ENCODE data around the gene STX10.
"Not testable (repeated sequence)": the region's sequence is repeated elsewhere in the genome, so short reads cannot be mapped to it uniquely, and the experiment has no call there.

STX10 gene

GRCh38 chr19:13164343-13165161, 14.4 kb upstream of the STX10 start:
- DNase-seq (ENCODE audit: low read depth, low spot score): no peak

DNA sequence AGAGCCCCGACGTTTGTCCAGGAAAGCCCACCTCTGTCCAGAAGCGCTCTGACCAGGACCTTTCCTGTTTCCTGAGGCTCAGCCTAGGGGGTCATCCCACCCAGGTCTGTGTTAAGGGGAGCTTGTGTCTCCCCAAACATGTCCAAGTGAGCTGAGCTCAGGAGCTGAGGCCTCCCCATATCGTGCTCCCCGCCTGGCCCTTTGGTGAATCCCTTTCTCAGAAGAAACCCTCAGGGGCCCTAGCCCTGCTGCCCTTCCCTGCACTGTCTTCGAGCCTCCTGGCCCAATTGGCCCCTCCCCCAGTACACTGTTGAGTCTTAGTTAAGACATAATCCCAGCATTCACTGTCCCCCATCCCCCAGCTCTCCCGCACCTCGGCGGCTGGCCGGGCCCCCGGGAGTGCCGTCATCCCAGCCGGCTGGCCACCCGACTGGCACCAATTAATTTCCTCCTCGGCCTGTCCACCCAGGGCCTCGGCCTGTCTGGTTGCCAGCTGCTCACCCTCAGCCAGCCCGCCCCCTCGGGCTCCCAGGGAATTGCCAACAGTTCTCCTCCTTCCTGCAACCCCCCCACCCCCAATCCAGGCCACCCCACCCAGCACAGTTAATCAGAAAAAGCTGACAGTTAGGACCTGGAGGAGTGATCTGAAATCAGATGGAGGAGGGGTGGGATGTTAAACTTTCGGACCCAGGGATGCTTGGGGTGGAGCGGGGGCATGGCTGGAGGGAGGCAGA, 13.6 kb upstream of the STX10 start:
- DNase-seq (ENCODE audit: low read depth, low spot score): no peak

- DNase-seq (ENCODE audit: low read depth, low spot score): no peak
These were observed 12.8 kb upstream of the STX10 start for GRCh38 chr19:13162724-13163608.

- DNase-seq (ENCODE audit: low read depth, low spot score): no peak
These were observed 10.4 kb upstream of the STX10 start for GRCh38 chr19:13160557-13160956.

DNA sequence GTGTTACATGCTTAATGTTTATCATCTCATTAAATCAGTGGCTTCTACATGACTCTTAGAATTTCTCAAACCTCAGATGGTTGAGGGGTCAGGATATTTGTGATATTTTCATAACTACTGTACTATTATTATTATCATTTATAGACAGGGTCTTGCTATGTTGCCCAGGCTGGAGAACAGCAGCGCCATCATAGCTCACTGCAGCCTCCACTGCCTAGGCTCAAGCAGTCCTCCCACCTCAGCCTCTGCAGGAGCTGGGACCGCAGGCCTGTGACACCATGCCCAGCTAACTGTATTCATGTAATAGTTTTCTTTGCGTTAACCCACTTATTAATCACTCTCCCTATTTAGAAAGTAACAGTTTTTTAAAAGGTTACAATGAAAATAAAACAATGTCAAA, 9.5 kb upstream of the STX10 start:
- DNase-seq (ENCODE audit: low read depth, low spot score): no peak

GRCh38 chr19:13155472-13156359, 5.5 kb upstream of the STX10 start:
- no peak for DNase-seq (ENCODE audit: low read depth, low spot score)

- DNase-seq (ENCODE audit: low read depth, low spot score): no peak
These were observed 4.8 kb upstream of the STX10 start for GRCh38 chr19:13154911-13155471.

GRCh38 chr19:13154241-13154778, 4.1 kb upstream of the STX10 start:
- DNase-seq (ENCODE audit: low read depth, low spot score): no peak

DNA sequence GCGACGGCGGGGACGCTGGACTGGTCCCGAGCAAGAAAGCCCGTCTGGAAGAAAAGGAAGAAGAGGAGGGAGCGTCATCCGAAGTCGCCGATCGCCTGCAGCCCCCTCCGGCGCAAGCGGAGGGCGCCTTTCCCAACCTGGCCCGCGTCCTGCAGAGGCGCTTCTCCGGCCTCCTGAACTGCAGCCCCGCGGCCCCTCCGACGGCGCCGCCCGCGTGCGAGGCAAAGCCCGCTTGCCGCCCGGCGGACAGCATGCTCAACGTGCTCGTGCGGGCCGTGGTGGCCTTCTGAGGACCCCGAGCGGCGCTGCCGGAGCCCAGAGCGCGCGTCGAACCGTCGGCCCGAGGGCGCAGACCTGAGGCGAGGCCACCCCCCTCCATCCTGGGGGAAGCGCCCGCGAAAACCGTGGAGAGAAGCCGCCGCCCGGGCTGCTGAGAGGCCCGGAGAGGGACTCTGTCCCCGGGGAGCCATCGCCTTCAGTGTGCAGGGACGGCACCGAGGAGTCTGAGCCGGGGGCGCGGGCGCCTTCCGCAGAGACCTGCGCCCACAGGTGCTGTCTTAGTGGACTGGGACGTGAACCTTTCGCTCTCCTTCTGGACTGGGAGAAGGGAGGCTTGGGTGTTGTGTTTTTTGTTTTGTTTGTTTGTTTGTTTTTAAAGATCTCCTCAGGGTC, 3.5 kb upstream of the STX10 start:
- DNase-seq (ENCODE audit: low read depth, low spot score): no peak

- DNase-seq (ENCODE audit: low read depth, low spot score): no peak
These were observed 2.9 kb upstream of the STX10 start for GRCh38 chr19:13152974-13153568.

DNA sequence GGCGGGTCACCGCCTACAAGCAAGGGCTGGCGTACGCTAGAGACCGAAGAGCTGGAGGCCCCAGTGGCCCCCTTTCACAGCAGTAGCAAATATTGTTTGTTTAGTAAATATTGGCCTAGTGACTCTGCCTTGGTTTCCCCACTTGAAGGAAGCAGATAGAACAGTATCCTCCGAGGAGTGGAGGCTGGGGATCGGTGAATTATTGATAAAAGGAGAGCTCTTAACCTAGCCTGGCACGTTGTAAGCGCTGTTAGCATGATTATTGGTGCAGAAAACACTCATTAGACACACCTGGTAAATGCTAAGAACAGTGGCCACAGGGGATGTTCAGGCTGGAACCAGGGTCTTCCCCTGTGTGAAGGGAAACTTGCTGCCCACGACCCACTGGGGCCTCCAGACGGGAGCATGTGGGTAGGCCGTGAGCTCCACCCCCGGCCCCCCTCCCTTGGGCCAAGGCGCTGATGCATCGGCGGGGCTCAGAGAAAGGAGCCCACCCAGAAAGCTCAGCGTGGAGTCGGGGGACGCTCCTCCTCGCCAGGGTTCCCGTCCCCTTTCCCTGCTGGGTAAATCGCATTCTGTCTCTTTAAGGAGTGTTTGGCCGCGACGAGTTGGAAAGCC, 2.3 kb upstream of the STX10 start:
- DNase-seq (ENCODE audit: low read depth, low spot score): no peak

DNA sequence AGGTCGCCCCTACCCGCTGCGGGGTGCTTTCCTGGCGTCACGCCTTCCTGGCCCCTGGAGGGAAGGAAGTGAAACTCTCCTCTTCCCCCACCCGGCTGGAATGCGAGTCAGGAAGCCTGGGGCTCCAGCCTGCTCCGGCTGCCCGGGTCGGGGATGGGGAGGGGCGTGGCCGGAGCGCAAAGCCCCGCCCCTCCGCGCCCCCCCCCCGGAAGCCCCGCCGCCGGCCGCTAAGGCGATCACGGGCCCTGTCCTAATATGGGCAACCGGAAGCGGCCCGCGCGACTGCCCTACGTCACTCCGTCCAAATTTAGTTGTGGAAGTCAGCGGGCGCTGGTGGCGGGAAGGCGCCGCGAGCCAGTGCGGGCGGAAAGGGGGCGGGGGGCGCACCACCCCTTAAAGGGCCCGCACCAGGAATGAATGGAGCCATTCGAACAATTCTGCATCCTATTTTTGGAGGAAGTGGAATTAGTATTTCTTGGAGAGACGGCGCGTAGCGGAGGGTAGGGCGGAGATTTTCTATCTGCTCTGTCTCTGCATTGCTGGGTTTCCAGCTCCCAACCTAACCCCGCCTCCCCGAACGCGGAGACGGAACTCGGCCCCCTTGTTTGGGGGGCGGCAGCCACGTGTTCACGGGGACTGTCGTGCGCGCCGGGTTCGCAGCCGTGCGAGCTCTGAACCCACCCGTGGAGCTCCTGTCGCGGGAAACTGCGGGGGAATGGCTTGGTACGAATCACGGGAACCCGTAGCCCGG, 1.6 kb upstream of the STX10 start:
- DNase-seq (ENCODE audit: low read depth, low spot score): no peak

DNA sequence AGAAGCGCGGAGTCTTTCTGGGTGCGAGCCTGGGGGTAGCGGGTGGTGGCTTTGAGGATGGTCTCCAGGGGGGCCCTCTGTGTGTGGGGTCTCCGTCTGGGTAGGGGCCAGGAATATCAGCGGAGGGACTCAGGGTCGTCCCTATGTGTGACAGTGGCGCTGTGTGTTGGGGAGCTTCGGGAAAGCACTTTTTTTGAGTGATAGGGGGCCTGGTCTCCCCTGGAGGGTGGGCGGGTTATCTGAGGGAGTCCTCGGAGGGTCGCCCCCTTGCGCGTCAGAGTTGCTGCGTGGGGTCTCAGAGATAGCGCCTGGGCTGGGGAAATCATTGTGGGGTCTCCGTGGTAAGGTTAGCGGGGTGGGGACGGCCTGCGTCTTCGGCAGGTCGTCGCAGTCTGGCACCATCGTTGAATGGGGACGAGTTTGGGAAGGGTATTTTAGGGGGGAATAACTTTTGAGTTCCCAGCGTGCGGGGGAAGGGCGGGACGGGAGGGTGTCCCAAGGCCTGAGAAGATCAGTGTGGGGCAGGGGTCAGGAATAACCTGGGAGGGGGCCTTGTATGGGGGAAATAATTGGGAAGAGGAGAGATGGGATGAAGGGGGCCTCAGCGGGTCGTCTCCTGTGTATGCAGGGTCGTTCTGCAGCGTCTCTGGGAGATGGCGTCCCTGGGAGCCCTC, 893 bp upstream of the STX10 start:
- no peak for DNase-seq (ENCODE audit: low read depth, low spot score)

GRCh38 chr19:13149628-13150186, 468 bp downstream of the STX10 start:
- no peak for DNase-seq (ENCODE audit: low read depth, low spot score)

DNA sequence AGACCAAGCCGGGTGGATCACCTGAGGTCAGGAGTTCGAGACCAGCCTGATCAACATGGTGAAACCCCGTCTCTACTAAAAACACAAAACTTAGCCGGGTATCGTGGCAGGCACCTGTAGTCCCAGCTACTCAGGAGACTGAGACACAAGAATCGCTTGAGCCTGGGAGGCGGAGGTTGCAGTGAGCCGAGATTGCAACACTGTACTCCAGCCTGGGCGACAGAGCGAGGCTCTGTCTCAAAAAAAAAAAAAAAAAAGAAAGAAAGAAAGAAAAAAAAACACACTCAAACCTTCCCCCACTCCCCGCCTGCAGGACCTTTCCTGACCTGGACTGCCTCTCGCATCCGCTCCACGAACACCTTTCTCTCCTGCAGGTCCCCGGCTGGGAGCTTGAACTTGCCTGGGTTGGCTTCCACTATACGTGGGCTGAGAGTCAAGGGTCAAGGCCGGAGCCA, 975 bp downstream of the STX10 start:
- not testable (repeated sequence) for DNase-seq (ENCODE audit: low read depth, low spot score)

GRCh38 chr19:13146763-13147563, 3.2 kb downstream of the STX10 start:
- no peak for DNase-seq (ENCODE audit: low read depth, low spot score)

Data from iPS DF 19.7 (cell line).